H9 (cell line): ENCODE results near the gene PARP1. TPM values are rescaled to one million over a fixed set of nuclear protein-coding genes. Genes with fewer than 3 reads are reported as not detected.

ENCODE experiments used
- DNase-seq: peaks from one replicate; pipeline ENCODE4 v3.0.0-alpha.2; 2017
- H2AFZ ChIP-seq: one replicate; pipeline ENCODE4 v1.6.1; 2013; ENCODE audit warnings: mild to moderate bottlenecking, low read length, control low read depth, moderate library complexity
- H2AK5ac ChIP-seq: 2 replicates; pipeline ENCODE4 v1.6.1; 2013; ENCODE audit warnings: low read length, control low read depth, mixed read lengths; ENCODE audit not compliant: insufficient read length
- H2BK120ac ChIP-seq: one replicate; pipeline ENCODE4 v1.6.1; 2013; ENCODE audit warnings: low read depth, mild to moderate bottlenecking, low read length, control low read depth, inconsistent platforms; ENCODE audit not compliant: poor library complexity, severe bottlenecking
- H2BK12ac ChIP-seq: 2 replicates; pipeline ENCODE4 v1.6.1; 2013; ENCODE audit warnings: low read length, control low read depth, mixed read lengths, low read depth; ENCODE audit not compliant: insufficient read length
- H2BK15ac ChIP-seq: 2 replicates; pipeline ENCODE4 v1.6.1; 2013; ENCODE audit warnings: low read depth, low read length, control low read depth
- H2BK20ac ChIP-seq: one replicate; pipeline ENCODE4 v1.6.1; 2013; ENCODE audit warnings: low read depth, mild to moderate bottlenecking, low read length, control low read depth, inconsistent platforms; ENCODE audit not compliant: poor library complexity, severe bottlenecking
- H2BK5ac ChIP-seq: 2 replicates; pipeline ENCODE4 v1.6.1; 2013; ENCODE audit warnings: low read length, control low read depth, mixed read lengths; ENCODE audit not compliant: insufficient read length
- H3K14ac ChIP-seq: 2 replicates; pipeline ENCODE4 v1.6.1; 2013; ENCODE audit warnings: low read length, control low read depth; ENCODE audit not compliant: insufficient read depth
- H3K18ac ChIP-seq: 2 replicates; pipeline ENCODE4 v1.6.1; 2013; ENCODE audit warnings: low read depth, mild to moderate bottlenecking, mixed read lengths, low read length, control low read depth; ENCODE audit not compliant: insufficient read length
- H3K23ac ChIP-seq: 2 replicates; pipeline ENCODE4 v1.6.1; 2013; ENCODE audit warnings: low read length, control low read depth, mixed read lengths, low read depth; ENCODE audit not compliant: insufficient read length
- H3K23me2 ChIP-seq: 2 replicates; pipeline ENCODE4 v1.6.1; 2013; ENCODE audit warnings: low read depth, mild to moderate bottlenecking, mixed read lengths, low read length, control low read depth; ENCODE audit not compliant: insufficient read length, poor library complexity, severe bottlenecking
- H3K27ac ChIP-seq: 2 replicates; pipeline ENCODE4 v1.5.1; 2013; ENCODE audit warnings: low read length, control low read depth, mixed read lengths, low read depth; ENCODE audit not compliant: insufficient read length
- H3K27me3 ChIP-seq: 2 replicates; pipeline ENCODE4 v1.6.1; 2013; ENCODE audit warnings: low read length, control low read depth, inconsistent platforms; ENCODE audit not compliant: insufficient read depth
- H3K4ac ChIP-seq: 2 replicates; pipeline ENCODE4 v1.6.1; 2013; ENCODE audit warnings: low read depth, mild to moderate bottlenecking, control low read depth, inconsistent platforms, low read length, moderate library complexity
- H3K4me1 ChIP-seq: 2 replicates; pipeline ENCODE4 v1.6.1; 2013; ENCODE audit warnings: low read length, control low read depth, inconsistent platforms; ENCODE audit not compliant: insufficient read depth
- H3K4me2 ChIP-seq: 2 replicates; pipeline ENCODE4 v1.6.1; 2013; ENCODE audit warnings: low read length, control low read depth, mixed read lengths; ENCODE audit not compliant: insufficient read length, insufficient read depth
- H3K56ac ChIP-seq: 2 replicates; pipeline ENCODE4 v1.6.1; 2013; ENCODE audit warnings: low read depth, mild to moderate bottlenecking, mixed read lengths, low read length, control low read depth; ENCODE audit not compliant: insufficient read length
- H3K79me1 ChIP-seq: 2 replicates; pipeline ENCODE4 v1.6.1; 2013; ENCODE audit warnings: low read depth, mild to moderate bottlenecking, moderate library complexity, low read length, control low read depth, inconsistent platforms; ENCODE audit not compliant: insufficient read depth, poor library complexity, severe bottlenecking
- H3K79me2 ChIP-seq: 2 replicates; pipeline ENCODE4 v1.6.1; 2013; ENCODE audit warnings: low read length, control low read depth, inconsistent platforms; ENCODE audit not compliant: insufficient read depth
- H3K9ac ChIP-seq: 2 replicates; pipeline ENCODE4 v1.6.1; 2013; ENCODE audit warnings: low read length, control low read depth, mixed read lengths; ENCODE audit not compliant: insufficient read length; ENCODE audit errors: extremely low read depth
- H3K9me3 ChIP-seq: one replicate; pipeline ENCODE4 v1.6.1; 2013; ENCODE audit warnings: low read depth, low read length, inconsistent platforms; ENCODE audit not compliant: control insufficient read depth
- H3T11ph ChIP-seq: one replicate; pipeline ENCODE4 v1.6.1; 2013; ENCODE audit warnings: mild to moderate bottlenecking, low read length, control low read depth, inconsistent platforms
- H4K20me1 ChIP-seq: one replicate; pipeline ENCODE4 v1.6.1; 2013; ENCODE audit not compliant: control insufficient read depth, insufficient read length, insufficient read depth
- H4K5ac ChIP-seq: 2 replicates; pipeline ENCODE4 v1.6.1; 2013; ENCODE audit warnings: low read depth, mild to moderate bottlenecking, mixed read lengths, low read length, control low read depth; ENCODE audit not compliant: insufficient read length
- H4K8ac ChIP-seq: replicated peaks from 2 replicates; pipeline ENCODE4 v1.6.1; 2013; ENCODE audit warnings: low read length, control low read depth, mixed read lengths, low read depth; ENCODE audit not compliant: insufficient read length
- H4K91ac ChIP-seq: 2 replicates; pipeline ENCODE4 v1.6.1; 2013; ENCODE audit warnings: low read depth, mild to moderate bottlenecking, moderate library complexity, mixed read lengths, low read length, control low read depth; ENCODE audit not compliant: insufficient read length
- H3K27ac Mint-ChIP-seq, 3 experiments: 2 replicates in 2 of 3; 3 replicates in 1 of 3; pipeline ENCODE4 v1.8.0; 2020 to 2021; ENCODE audit warnings: mixed read lengths in 3 of 3, mild to moderate bottlenecking in 1 of 3, moderate library complexity in 1 of 3
- H3K27me3 Mint-ChIP-seq: 2 replicates; pipeline ENCODE4 v1.8.0; 2021; ENCODE audit warnings: low read depth, mild to moderate bottlenecking, moderate library complexity, mixed read lengths
- H3K36me3 Mint-ChIP-seq, 3 experiments: 2 replicates in 2 of 3; 3 replicates in 1 of 3; pipeline ENCODE4 v1.8.0; 2020 to 2021; ENCODE audit warnings: low read depth in 3 of 3, mixed read lengths in 3 of 3; ENCODE audit not compliant: insufficient read depth in 1 of 3
- H3K4me1 Mint-ChIP-seq, 2 experiments: 2 replicates each; pipeline ENCODE4 v1.8.0; 2020; ENCODE audit warnings: mixed read lengths in 2 of 2
- H3K4me3 Mint-ChIP-seq, 2 experiments: 2 replicates in 1 of 2; 3 replicates in 1 of 2; pipeline ENCODE4 v1.8.0; 2020 to 2021; ENCODE audit warnings: mild to moderate bottlenecking in 2 of 2, mixed read lengths in 2 of 2, moderate library complexity in 1 of 2
- H3K9me3 Mint-ChIP-seq, 2 experiments: 2 replicates in 1 of 2; 3 replicates in 1 of 2; pipeline ENCODE4 v1.8.0; 2020; ENCODE audit warnings: mild to moderate bottlenecking in 2 of 2, mixed read lengths in 2 of 2, moderate library complexity in 1 of 2
- WGBS: extraction: QIAGEN DNeasy Blood & Tissue Kit; methylation state at CpG from one replicate; pipeline ENCODE4 v1.1.7; 2013; ENCODE audit warnings: missing lambda C conversion rate, low lambda C conversion rate, mixed read lengths; ENCODE audit not compliant: insufficient read length; ENCODE audit errors: extremely low coverage; 5-methylcytosine and 5-hydroxymethylcytosine counted together
- total RNA-seq: library from RNA; stranded (reverse); gene quantifications from 2 replicates; pipeline ENCODE4 v1.2.1, GENCODE V29; 2021
- TF ChIP-seq, protein P1 (sequence below): fragments of 200-600 bp; sonication (generic); conservative IDR thresholded peaks from 3 replicates; pipeline ENCODE4 v1.8.0; 2021; ENCODE audit warnings: antibody characterized with exemption, mild to moderate bottlenecking

PARP1 gene
- total RNA-seq, 1 experiment from 2014 or later: 337 TPM

DNA sequence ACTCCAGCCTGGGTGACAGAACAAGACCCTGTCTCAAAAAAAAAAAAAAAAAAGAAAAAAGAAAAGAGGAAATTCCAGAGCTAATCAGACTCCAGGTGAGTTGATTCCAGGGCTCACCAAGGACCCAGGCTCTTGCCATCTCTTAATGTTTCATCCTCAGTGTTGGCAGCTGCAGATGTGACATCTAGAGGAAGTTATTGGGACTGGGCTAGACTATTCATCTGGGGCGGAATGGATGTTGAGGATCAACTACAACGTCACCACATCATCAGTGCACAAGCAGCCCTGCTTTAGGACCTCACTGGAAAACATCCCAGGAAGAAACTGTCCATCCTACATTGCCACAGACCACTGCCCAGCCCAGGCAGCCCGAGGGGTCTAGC lies 28.6 kb upstream of the PARP1 start:
- no peak overlapping the region for H3K18ac ChIP-seq

More for the DNA sequence above, 28.6 kb upstream of the PARP1 start:
- no CpG with 5 or more reads among the region's 3 CpGs for WGBS
- no peak overlapping the region for H3K4me2 ChIP-seq
- H3K4me1 Mint-ChIP-seq: peaks cover 9 to 12% of the 10 kb centered on the region in 2 experiments
- H3K4me1 ChIP-seq: no peaks in the 10 kb centered on the region
- H4K20me1 ChIP-seq: no peaks in the 10 kb centered on the region
- H3K23me2 ChIP-seq: no peaks in the 10 kb centered on the region
- no peaks in the 10 kb centered on the region for H3K79me1 ChIP-seq
- H2BK15ac ChIP-seq: no peak overlapping the region
- no peak overlapping the region for H2BK120ac ChIP-seq
- H3K14ac ChIP-seq: 0 out of 2 replicates have a peak overlapping the region, but pooled peaks have one; percentile 18
- no peak overlapping the region for H2AK5ac ChIP-seq
- no peak overlapping the region for H4K91ac ChIP-seq
- H3K27me3 ChIP-seq: no peaks in the 10 kb centered on the region
- H3K4ac ChIP-seq: no peak overlapping the region
- H3K9ac ChIP-seq: no peak overlapping the region
- peaks cover 7% of the 10 kb centered on the region for H3K27me3 Mint-ChIP-seq
- H2AFZ ChIP-seq: no peak overlapping the region
- no peak overlapping the region for H2BK20ac ChIP-seq
- no peak overlapping the region for H4K8ac ChIP-seq
- no peak overlapping the region for H3K27ac Mint-ChIP-seq
- H3K36me3 Mint-ChIP-seq: no peaks in the 10 kb centered on the region
- no peak overlapping the region for H3K23ac ChIP-seq
- no peak overlapping the region for H4K5ac ChIP-seq
- H3K9me3 ChIP-seq: no peaks in the 10 kb centered on the region
- no peak overlapping the region for H2BK5ac ChIP-seq
- TF ChIP-seq, protein P1, sequence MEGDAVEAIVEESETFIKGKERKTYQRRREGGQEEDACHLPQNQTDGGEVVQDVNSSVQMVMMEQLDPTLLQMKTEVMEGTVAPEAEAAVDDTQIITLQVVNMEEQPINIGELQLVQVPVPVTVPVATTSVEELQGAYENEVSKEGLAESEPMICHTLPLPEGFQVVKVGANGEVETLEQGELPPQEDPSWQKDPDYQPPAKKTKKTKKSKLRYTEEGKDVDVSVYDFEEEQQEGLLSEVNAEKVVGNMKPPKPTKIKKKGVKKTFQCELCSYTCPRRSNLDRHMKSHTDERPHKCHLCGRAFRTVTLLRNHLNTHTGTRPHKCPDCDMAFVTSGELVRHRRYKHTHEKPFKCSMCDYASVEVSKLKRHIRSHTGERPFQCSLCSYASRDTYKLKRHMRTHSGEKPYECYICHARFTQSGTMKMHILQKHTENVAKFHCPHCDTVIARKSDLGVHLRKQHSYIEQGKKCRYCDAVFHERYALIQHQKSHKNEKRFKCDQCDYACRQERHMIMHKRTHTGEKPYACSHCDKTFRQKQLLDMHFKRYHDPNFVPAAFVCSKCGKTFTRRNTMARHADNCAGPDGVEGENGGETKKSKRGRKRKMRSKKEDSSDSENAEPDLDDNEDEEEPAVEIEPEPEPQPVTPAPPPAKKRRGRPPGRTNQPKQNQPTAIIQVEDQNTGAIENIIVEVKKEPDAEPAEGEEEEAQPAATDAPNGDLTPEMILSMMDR: no peak
- H3T11ph ChIP-seq: no peak overlapping the region
- H3K56ac ChIP-seq: no peak overlapping the region
- no peaks in the 10 kb centered on the region; a peak in 1 of 5 replicates for H3K9me3 Mint-ChIP-seq
- no peak overlapping the region for H2BK12ac ChIP-seq
- no peak overlapping the region for H3K27ac ChIP-seq
- no peak overlapping the region for H3K4me3 Mint-ChIP-seq
- no peaks in the 10 kb centered on the region for H3K79me2 ChIP-seq
- no peak for DNase-seq
